ENCODE measurements around the gene OR2AK2. TPM values are rescaled to one million over a fixed set of nuclear protein-coding genes. Genes with fewer than 3 reads are reported as not detected.

Gene OR2AK2
- total RNA-seq, 1 donor from 2014 or later: not detected

Other genes starting within 250 kb of the OR2AK2 start
- gene OR6F1, start 248.6 kb upstream of the OR2AK2 start, total RNA-seq: not detected
- gene OR14K1, start 226.6 kb upstream of the OR2AK2 start, total RNA-seq: not detected
- not detected for gene OR14A2, start 217.1 kb upstream of the OR2AK2 start, total RNA-seq
- gene OR1C1, start 204.7 kb upstream of the OR2AK2 start, total RNA-seq: not detected
- not detected for gene OR14A16, start 141.1 kb upstream of the OR2AK2 start, total RNA-seq
- not detected for gene OR11L1, start 123.3 kb upstream of the OR2AK2 start, total RNA-seq
- 0.42 TPM for gene TRIM58, start 108.0 kb upstream of the OR2AK2 start, total RNA-seq
- gene OR2W3, start 69.6 kb upstream of the OR2AK2 start, total RNA-seq: not detected
- not detected for gene OR2T8, start 45.0 kb upstream of the OR2AK2 start, total RNA-seq
- gene OR2AJ1, start 40.3 kb upstream of the OR2AK2 start, total RNA-seq: not detected
- not detected for gene OR2L8, start 16.4 kb upstream of the OR2AK2 start, total RNA-seq
- gene OR2L5, start 48.4 kb downstream of the OR2AK2 start, total RNA-seq: not detected
- 0.29 TPM for gene OR2L2, start 64.8 kb downstream of the OR2AK2 start, total RNA-seq
- gene OR2L3, start 81.6 kb downstream of the OR2AK2 start, total RNA-seq: not detected
- not detected for gene OR2L13, start 130.0 kb downstream of the OR2AK2 start, total RNA-seq
- gene OR2M5, start 179.9 kb downstream of the OR2AK2 start, total RNA-seq: not detected
- gene OR2M2, start 209.6 kb downstream of the OR2AK2 start, total RNA-seq: not detected
- not detected for gene OR2M3, start 232.0 kb downstream of the OR2AK2 start, total RNA-seq